Peyer's patch (tissue), 4 donors: Measurements from ENCODE around the gene C12orf57. TPM values are rescaled to one million over a fixed set of nuclear protein-coding genes. Genes with fewer than 3 reads are reported as not detected.

Source experiments
- DNase-seq, 3 donors: peaks; one replicate each; pipeline ENCODE4 v3.0.0-alpha.2; 2017 to 2019
- H3K27ac ChIP-seq, 4 donors: fragments of 200-600 bp; sonication (generic); one replicate each; pipeline ENCODE4 v1.5.1; 2016 to 2019
- H3K27me3 ChIP-seq, 2 donors: fragments of 200-600 bp; sonication (generic); one replicate each; pipeline ENCODE4 v1.5.1; 2019
- H3K36me3 ChIP-seq, 3 donors: fragments of 200-600 bp; sonication (generic); one replicate each; pipeline ENCODE4 v1.5.1; 2016 to 2019
- H3K4me1 ChIP-seq, 4 donors: fragments of 200-600 bp; sonication (generic); one replicate each; pipeline ENCODE4 v1.5.1; 2016 to 2019
- H3K4me3 ChIP-seq, 4 donors: fragments of 200-600 bp; sonication (generic); 1 replicate in 3 of 4; 2 replicates in 1 of 4; pipeline ENCODE4 v1.5.1; 2016 to 2019; ENCODE audit warnings: mild to moderate bottlenecking in 1 of 4
- H3K9me3 ChIP-seq, 4 donors: fragments of 200-600 bp; sonication (generic); one replicate each; pipeline ENCODE4 v1.5.1; 2016 to 2019; ENCODE audit warnings: mild to moderate bottlenecking in 1 of 4
- CTCF ChIP-seq, 6 experiments: fragments of 450-650 bp in 4 of 6; fragments of 200-600 bp in 2 of 6; sonication (generic) in 1 of 6; IDR thresholded peaks; one replicate each; pipeline ENCODE4 v1.5.1; 2017 to 2019; ENCODE audit warnings: antibody characterized with exemption in 6 of 6, mild to moderate bottlenecking in 3 of 6, moderate library complexity in 1 of 6
- POLR2A ChIP-seq, 2 donors: fragments of 450-650 bp; IDR thresholded peaks; one replicate each; pipeline ENCODE4 v1.5.1; 2017; ENCODE audit warnings: antibody characterized with exemption in 2 of 2, mild to moderate bottlenecking in 2 of 2, moderate library complexity in 2 of 2
- total RNA-seq, 4 donors: library from RNA; depleted of rRNA; stranded (reverse); fragments of >200 nt; gene quantifications; one replicate each; pipeline ENCODE4 v1.1.0, GENCODE V29; 2016

Gene C12orf57
- total RNA-seq, 4 donors from 2014 or later, result 146 to 339 (median 156) TPM

- Histone ChIP-seq H3K4me3 (no peak overlapping the region), H3K27ac (peak overlapping the region in 1 of 4 donors; percentile 27), H3K36me3 (peaks cover 0 to 86% (median 0%) of the 10 kb centered on the region in 3 donors), H3K27me3 (no peaks in the 10 kb centered on the region), H3K9me3 (no peaks in the 10 kb centered on the region), H3K4me1 (peaks cover 0 to 14% (median 0%) of the 10 kb centered on the region in 4 donors)
- no peak for DNase-seq
- TF ChIP-seq CTCF (IDR thresholded peaks at IDR 0.05) (no peak), POLR2A (IDR thresholded peaks at IDR 0.05) (no peak)
These were observed 35.6 kb downstream of the C12orf57 start for GRCh38 chr12:6979453-6979852.

GRCh38 chr12:6980075-6980474 is 36.3 kb downstream of the C12orf57 start:
- H3K36me3 ChIP-seq, result peaks cover 0 to 80% (median 0%) of the 10 kb centered on the region in 3 donors
- H3K4me3 ChIP-seq, result no peak overlapping the region
- peak overlapping the region in 3 of 4 donors; percentile 11 to 82 (median 46) for H3K27ac ChIP-seq
- no peak for DNase-seq
- no peaks in the 10 kb centered on the region for H3K27me3 ChIP-seq
- no peaks in the 10 kb centered on the region for H3K9me3 ChIP-seq
- peaks cover 0 to 15% (median 0%) of the 10 kb centered on the region in 4 donors for H3K4me1 ChIP-seq
- no peak for TF ChIP-seq POLR2A (IDR thresholded peaks at IDR 0.05)
- TF ChIP-seq CTCF (IDR thresholded peaks at IDR 0.05), result no peak

- Histone ChIP-seq H3K27ac (peak overlapping the region in 3 of 4 donors; percentile 11 to 82 (median 46)), H3K36me3 (peaks cover 0 to 73% (median 0%) of the 10 kb centered on the region in 3 donors), H3K27me3 (no peaks in the 10 kb centered on the region), H3K9me3 (no peaks in the 10 kb centered on the region), H3K4me3 (no peak overlapping the region), H3K4me1 (peaks cover 0 to 18% (median 0%) of the 10 kb centered on the region in 4 donors)
- TF ChIP-seq POLR2A (IDR thresholded peaks at IDR 0.05), result no peak
- no peak for DNase-seq
These were observed 36.9 kb downstream of the C12orf57 start for GRCh38 chr12:6980740-6981139.

GRCh38 chr12:6981152-6982052 is 37.6 kb downstream of the C12orf57 start:
- TF ChIP-seq CTCF (IDR thresholded peaks at IDR 0.05) (no peak), POLR2A (IDR thresholded peaks at IDR 0.05) (no peak)
- H3K36me3 ChIP-seq, result peaks cover 0 to 66% (median 0%) of the 10 kb centered on the region in 3 donors

GRCh38 chr12:6982532-6982931 is 38.7 kb downstream of the C12orf57 start:
- Histone ChIP-seq H3K4me3 (no peak overlapping the region), H3K4me1 (peaks cover 0 to 19% (median 0%) of the 10 kb centered on the region in 4 donors), H3K36me3 (peaks cover 0 to 55% (median 0%) of the 10 kb centered on the region in 3 donors), H3K27me3 (no peaks in the 10 kb centered on the region), H3K27ac (no peak overlapping the region), H3K9me3 (no peaks in the 10 kb centered on the region)
- no peak for TF ChIP-seq POLR2A (IDR thresholded peaks at IDR 0.05)
- no peak for TF ChIP-seq CTCF (IDR thresholded peaks at IDR 0.05)
- no peak for DNase-seq

More at GRCh38 chr12:6981152-6982052, 37.6 kb downstream of the C12orf57 start:
- peak in 1 of 3 donors; percentile 70 for DNase-seq
- peaks cover 0 to 18% (median 0%) of the 10 kb centered on the region in 4 donors for H3K4me1 ChIP-seq
- no peaks in the 10 kb centered on the region for H3K27me3 ChIP-seq
- H3K4me3 ChIP-seq, result no peak overlapping the region
- H3K27ac ChIP-seq, result peak overlapping the region in 3 of 4 donors; percentile 11 to 82 (median 46)
- no peaks in the 10 kb centered on the region for H3K9me3 ChIP-seq
